Measurements from ENCODE around the gene SUSD6. TPM values are rescaled to one million over a fixed set of nuclear protein-coding genes. Genes with fewer than 3 reads are reported as not detected.
A peak's percentile ranks its signal among the peaks of the same experiment; 100 is the strongest.

The SUSD6 gene, protein sequence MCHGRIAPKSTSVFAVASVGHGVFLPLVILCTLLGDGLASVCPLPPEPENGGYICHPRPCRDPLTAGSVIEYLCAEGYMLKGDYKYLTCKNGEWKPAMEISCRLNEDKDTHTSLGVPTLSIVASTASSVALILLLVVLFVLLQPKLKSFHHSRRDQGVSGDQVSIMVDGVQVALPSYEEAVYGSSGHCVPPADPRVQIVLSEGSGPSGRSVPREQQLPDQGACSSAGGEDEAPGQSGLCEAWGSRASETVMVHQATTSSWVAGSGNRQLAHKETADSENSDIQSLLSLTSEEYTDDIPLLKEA
- 10 to 100 TPM; 27.3 to 70.3 TPM for total RNA-seq

DNA sequence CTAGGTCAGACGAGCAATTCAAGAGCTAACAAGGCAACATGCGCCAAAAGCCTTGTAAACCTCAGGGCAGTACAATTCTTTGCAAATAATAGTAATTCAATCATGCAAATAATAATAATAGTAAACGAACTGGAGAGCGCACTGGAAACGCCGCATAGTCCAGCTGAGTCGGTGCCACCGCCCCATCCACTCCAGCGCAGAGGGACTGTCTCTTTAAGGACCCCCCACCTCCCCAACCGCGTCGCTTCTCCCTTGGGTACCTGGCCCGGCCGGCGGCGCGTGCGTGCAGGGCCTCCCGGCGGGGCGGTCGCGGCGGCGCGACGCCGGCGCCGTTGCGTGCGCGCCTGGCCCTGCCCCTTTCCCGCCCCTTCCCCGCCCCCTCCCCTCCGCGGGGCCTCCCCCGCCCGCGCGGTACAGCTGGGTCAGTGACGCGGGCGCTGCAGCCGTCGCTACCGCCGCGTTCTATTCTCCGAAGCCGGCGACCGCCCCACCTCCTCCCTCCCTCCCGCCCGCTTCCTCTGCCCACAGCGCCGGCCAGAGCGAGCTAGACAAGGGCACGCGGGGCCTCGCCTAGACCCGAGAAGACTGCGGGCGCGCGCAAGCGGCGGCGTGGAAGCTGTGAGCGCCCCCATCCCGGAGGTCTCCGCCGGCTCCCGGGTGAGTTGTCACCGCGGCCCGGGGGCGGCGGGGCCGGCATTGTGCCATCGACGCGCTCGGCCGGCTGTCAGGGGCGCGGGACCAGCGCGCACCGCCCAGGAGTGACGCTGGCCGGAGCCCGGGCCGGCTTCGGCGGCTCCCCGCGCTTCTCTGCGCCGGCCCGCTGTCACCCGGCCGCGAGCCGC is at the start of gene SUSD6:
TSS of gene SUSD6 (plus strand) at position 425 of the 842 bp plus-strand sequence. CDS start 46,997 bp downstream, outside the sequence.
- H3K36me3 ChIP-seq, result no peaks in the 10 kb centered on the region
- intact Hi-C loops (cut with DNase I), result no loop called here
- peak within 1 kb of the TSS; percentile 98 for H3K9ac ChIP-seq (ENCODE audit: low read depth in 2 of 2, low read length in 2 of 2)
- H3K9me3 ChIP-seq, result no peaks in the 10 kb centered on the region
- H3K27ac ChIP-seq, result peak within 1 kb of the TSS; percentile 93
- H3K27me3 ChIP-seq, result no peaks in the 10 kb centered on the region
- peak within 1 kb of the TSS; percentile 69 for H3K4me3 ChIP-seq
- H3K4me1 ChIP-seq, result peaks cover 4% of the 10 kb centered on the region
- TF ChIP-seq, protein P1, sequence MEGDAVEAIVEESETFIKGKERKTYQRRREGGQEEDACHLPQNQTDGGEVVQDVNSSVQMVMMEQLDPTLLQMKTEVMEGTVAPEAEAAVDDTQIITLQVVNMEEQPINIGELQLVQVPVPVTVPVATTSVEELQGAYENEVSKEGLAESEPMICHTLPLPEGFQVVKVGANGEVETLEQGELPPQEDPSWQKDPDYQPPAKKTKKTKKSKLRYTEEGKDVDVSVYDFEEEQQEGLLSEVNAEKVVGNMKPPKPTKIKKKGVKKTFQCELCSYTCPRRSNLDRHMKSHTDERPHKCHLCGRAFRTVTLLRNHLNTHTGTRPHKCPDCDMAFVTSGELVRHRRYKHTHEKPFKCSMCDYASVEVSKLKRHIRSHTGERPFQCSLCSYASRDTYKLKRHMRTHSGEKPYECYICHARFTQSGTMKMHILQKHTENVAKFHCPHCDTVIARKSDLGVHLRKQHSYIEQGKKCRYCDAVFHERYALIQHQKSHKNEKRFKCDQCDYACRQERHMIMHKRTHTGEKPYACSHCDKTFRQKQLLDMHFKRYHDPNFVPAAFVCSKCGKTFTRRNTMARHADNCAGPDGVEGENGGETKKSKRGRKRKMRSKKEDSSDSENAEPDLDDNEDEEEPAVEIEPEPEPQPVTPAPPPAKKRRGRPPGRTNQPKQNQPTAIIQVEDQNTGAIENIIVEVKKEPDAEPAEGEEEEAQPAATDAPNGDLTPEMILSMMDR (IDR thresholded peaks at IDR 0.05), result no peak
- DNase-seq, result peak; percentile 88

DNA sequence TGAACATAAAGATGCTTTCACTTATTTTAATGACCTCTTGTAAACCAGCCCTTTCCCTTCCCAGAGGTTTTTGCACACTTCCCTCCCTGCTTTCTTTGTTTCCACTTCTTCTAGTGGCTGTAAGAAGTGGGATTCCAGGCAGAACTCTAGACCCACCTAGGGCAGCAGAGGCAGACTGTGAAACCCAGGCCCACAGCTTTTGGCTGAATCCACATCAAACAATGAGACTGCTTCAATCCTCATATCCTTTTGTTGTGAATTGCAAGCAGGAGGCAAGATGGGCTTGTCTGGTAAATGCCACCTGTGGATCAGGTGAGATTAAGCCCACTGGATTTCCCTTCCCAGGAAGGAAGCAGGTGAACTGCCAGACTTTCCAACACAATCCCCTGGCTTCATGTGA is 49.5 kb upstream of the SUSD6 start:
- no peaks in the 10 kb centered on the region for H3K9me3 ChIP-seq
- TF ChIP-seq, protein P1 (IDR thresholded peaks at IDR 0.05), result no peak

DNA sequence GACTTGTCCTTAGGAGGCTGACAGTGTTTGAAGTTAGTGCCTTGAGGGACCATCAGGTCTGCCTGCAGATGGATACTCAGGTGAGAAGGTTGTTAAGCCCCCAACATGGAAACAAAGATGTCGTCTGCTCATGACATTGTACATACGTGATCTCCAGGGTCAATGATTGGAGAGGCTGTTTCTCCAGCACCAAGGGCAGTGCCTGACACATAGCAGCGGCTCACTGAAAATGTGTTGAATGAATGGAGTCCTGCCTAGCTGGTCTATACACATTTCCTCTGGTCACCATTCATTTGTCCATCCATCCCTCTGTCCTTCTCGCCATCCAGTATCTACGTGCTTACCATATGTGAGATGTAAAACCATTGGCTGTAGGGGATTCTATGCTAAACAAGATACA is 43.8 kb upstream of the SUSD6 start:
- Histone ChIP-seq H3K9ac (ENCODE audit: low read depth in 2 of 2, low read length in 2 of 2) (no peak overlapping the region), H3K27ac (no peak overlapping the region), H3K4me1 (peaks cover 7% of the 10 kb centered on the region), H3K27me3 (peaks cover 37% of the 10 kb centered on the region), H3K9me3 (no peaks in the 10 kb centered on the region), H3K36me3 (no peaks in the 10 kb centered on the region), H3K4me3 (no peak overlapping the region)
- intact Hi-C loops (cut with DNase I), result no loop called here
- TF ChIP-seq, protein P1 (IDR thresholded peaks at IDR 0.05), result no peak
- no peak for DNase-seq

More for the DNA sequence above, 49.5 kb upstream of the SUSD6 start:
- no peak for DNase-seq
- intact Hi-C loops (cut with DNase I), result no loop called here
- H3K4me3 ChIP-seq, result no peak overlapping the region
- no peaks in the 10 kb centered on the region for H3K36me3 ChIP-seq
- no peak overlapping the region for H3K9ac ChIP-seq (ENCODE audit: low read depth in 2 of 2, low read length in 2 of 2)
- H3K4me1 ChIP-seq, result no peaks in the 10 kb centered on the region
- peaks cover 5% of the 10 kb centered on the region for H3K27me3 ChIP-seq
- H3K27ac ChIP-seq, result no peak overlapping the region

DNA sequence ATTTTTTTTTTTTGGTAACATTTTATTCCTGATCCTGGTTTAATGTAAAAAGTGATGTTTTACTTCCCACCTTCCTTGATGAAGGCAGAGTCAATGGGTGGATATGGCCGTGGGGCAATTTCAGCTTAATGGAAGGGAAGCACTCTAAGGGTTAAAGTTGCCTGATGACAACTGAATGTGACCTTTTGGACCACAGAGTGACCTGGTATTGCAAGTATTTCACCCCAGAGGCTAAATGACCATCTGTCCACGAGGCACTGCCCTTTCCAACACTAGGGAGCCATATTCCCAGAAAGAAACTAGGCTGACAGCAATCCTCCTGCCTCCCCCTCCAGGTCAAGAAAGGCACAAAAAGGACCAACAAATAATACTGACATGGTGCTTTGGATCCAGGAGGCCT is 41.5 kb upstream of the SUSD6 start:
- intact Hi-C loops (cut with DNase I), result no loop called here
- peaks cover 7% of the 10 kb centered on the region for H3K4me1 ChIP-seq
- no peaks in the 10 kb centered on the region for H3K36me3 ChIP-seq
- no peak overlapping the region for H3K9ac ChIP-seq (ENCODE audit: low read depth in 2 of 2, low read length in 2 of 2)
- H3K27me3 ChIP-seq, result peaks cover 55% of the 10 kb centered on the region
- TF ChIP-seq, protein P1 (IDR thresholded peaks at IDR 0.05), result no peak
- no peak overlapping the region for H3K4me3 ChIP-seq
- DNase-seq, result no peak
- H3K9me3 ChIP-seq, result no peaks in the 10 kb centered on the region
- H3K27ac ChIP-seq, result no peak overlapping the region

DNA sequence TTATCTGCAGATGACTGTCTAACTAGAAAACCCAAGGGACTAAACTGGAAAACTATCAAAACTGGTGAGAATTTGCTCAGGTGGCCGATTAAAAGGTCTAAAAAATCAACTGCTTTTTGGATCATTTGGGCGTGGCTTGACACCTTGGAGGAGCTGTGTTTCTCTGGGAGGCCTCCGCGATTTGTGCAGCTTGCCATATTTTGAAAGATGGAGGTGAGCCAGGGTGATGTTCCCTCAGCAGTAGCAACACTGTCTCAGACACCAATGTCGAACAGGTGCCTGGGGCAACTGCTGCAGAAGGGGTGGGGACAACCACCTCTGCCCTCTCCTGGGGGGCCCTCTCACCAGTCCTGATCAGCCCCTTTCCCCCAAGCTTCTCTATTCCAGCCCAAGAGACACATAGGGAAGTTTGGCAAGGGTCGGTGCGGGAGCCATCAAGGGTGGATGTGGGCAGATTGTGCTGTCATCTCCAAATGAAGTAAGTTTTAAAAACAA is 40.5 kb upstream of the SUSD6 start:
- H3K27me3 ChIP-seq, result peaks cover 53% of the 10 kb centered on the region
- no peak overlapping the region for H3K9ac ChIP-seq (ENCODE audit: low read depth in 2 of 2, low read length in 2 of 2)
- H3K27ac ChIP-seq, result no peak overlapping the region
- TF ChIP-seq, protein P1 (IDR thresholded peaks at IDR 0.05), result no peak
- H3K36me3 ChIP-seq, result no peaks in the 10 kb centered on the region
- DNase-seq, result no peak
- no peak overlapping the region for H3K4me3 ChIP-seq
- no peaks in the 10 kb centered on the region for H3K9me3 ChIP-seq
- intact Hi-C loops (cut with DNase I), result no loop called here
- peaks cover 7% of the 10 kb centered on the region for H3K4me1 ChIP-seq
